Thyroid gland (tissue), 4 donors: ENCODE results near the gene SLC45A1. TPM values are rescaled to one million over a fixed set of nuclear protein-coding genes. Genes with fewer than 3 reads are reported as not detected.

Experiments
- DNase-seq, 2 donors: peaks; one replicate each; pipeline ENCODE4 v3.0.0-alpha.2; 2019
- H3K27ac ChIP-seq, 3 donors: fragments of 200-600 bp; sonication (generic); 1 replicate in 2 of 3; 2 replicates in 1 of 3; pipeline ENCODE4 v1.5.1; 2016 to 2019; ENCODE audit warnings: mild to moderate bottlenecking in 1 of 3, moderate library complexity in 1 of 3
- H3K27me3 ChIP-seq: fragments of 200-600 bp; sonication (generic); one replicate; pipeline ENCODE4 v1.5.1; 2019
- H3K36me3 ChIP-seq, 2 donors: fragments of 200-600 bp; sonication (generic); one replicate each; pipeline ENCODE4 v1.5.1; 2016 to 2019
- H3K4me1 ChIP-seq, 2 donors: fragments of 200-600 bp; sonication (generic); one replicate each; pipeline ENCODE4 v1.5.1; 2017 to 2019
- H3K4me3 ChIP-seq, 3 donors: fragments of 200-600 bp; sonication (generic); replicated peaks in 1 of 3; 1 replicate in 2 of 3; 2 replicates in 1 of 3; pipeline ENCODE4 v1.5.1; 2016; ENCODE audit warnings: mild to moderate bottlenecking in 1 of 3
- H3K9me3 ChIP-seq: fragments of 200-600 bp; sonication (generic); one replicate; pipeline ENCODE4 v1.5.1; 2017
- CTCF ChIP-seq, 6 experiments: fragments of 200-600 bp in 3 of 6; fragments of 450-650 bp in 3 of 6; sonication (generic) in 3 of 6; IDR thresholded peaks; one replicate each; pipeline ENCODE4 v1.5.1; 2016 to 2019; ENCODE audit warnings: antibody characterized with exemption in 6 of 6, mild to moderate bottlenecking in 2 of 6, inconsistent platforms in 1 of 6, moderate library complexity in 1 of 6
- POLR2A ChIP-seq, 2 donors: fragments of 450-650 bp; IDR thresholded peaks; one replicate each; pipeline ENCODE4 v1.6.1; 2017; ENCODE audit warnings: antibody characterized with exemption in 2 of 2, mild to moderate bottlenecking in 2 of 2, moderate library complexity in 1 of 2
- WGBS, 2 donors: methylation state at CpG; one replicate each; pipeline ENCODE4 v1.1.5; 2017; 5-methylcytosine and 5-hydroxymethylcytosine counted together
- intact Hi-C: fragments of 100-400 bp; cut with DNase I; formaldehyde crosslinking; loops from one replicate; pipeline ENCODE4 v1.15.1; 2023
- total RNA-seq, 4 donors: library from RNA; depleted of rRNA; stranded (reverse); fragments of >200 nt; gene quantifications; one replicate each; pipeline ENCODE4 v1.2.3, GENCODE V29; 2016

The SLC45A1 gene
- total RNA-seq, 4 donors from 2014 or later, result 1.6 to 4.8 (median 3.0) TPM

- DNase-seq, result no peak
- Histone ChIP-seq H3K27ac (peak overlapping the region in 1 of 3 donors; percentile 44), H3K4me3 (no peak overlapping the region), H3K9me3 (no peaks in the 10 kb centered on the region), H3K4me1 (peaks cover 0 to 8% of the 10 kb centered on the region in 2 donors), H3K27me3 (no peaks in the 10 kb centered on the region), H3K36me3 (no peaks in the 10 kb centered on the region)
- intact Hi-C loops, result no loop called here
- TF ChIP-seq CTCF (IDR thresholded peaks at IDR 0.05) (no peak), POLR2A (IDR thresholded peaks at IDR 0.05) (no peak)
- WGBS, 2 donors, result 70 to 76% methylated on average over 2 to 10 of the region's 11 CpGs
Measured at GRCh38 chr1:8343044-8343443, 25.1 kb downstream of the SLC45A1 start.

DNA sequence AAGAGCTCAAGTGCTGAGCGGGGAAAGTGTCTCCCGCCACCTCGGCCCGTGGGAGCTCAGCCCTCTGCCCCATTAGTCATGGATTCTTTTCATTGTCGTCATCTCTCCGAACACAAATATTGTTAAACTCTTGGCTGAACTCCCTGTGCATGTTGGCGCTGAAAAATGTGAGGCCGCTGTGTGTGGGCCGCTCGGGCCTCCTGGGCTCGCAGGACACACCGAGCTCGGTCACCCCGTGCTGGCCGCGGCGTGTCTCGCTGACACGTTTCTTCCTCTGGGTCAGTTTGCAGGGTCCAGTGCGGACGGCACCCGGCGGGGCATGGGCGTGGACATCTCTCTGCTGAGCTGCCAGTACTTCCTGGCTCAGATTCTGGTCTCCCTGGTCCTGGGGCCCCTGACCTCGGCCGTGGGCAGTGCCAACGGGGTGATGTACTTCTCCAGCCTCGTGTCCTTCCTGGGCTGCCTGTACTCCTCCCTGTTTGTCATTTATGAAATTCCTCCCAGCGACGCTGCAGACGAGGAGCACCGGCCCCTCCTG, 25.6 kb downstream of the SLC45A1 start:
- H3K27ac ChIP-seq, result peak overlapping the region in 1 of 3 donors; percentile 12
- no peaks in the 10 kb centered on the region for H3K9me3 ChIP-seq
- no peaks in the 10 kb centered on the region for H3K27me3 ChIP-seq
- H3K36me3 ChIP-seq, result no peaks in the 10 kb centered on the region
- TF ChIP-seq CTCF (IDR thresholded peaks at IDR 0.05) (no peak), POLR2A (IDR thresholded peaks at IDR 0.05) (no peak)
- WGBS, 2 donors, result 74% methylated on average over 32 of the region's 32 CpGs
- intact Hi-C loops, result no loop called here
- peaks cover 0 to 8% of the 10 kb centered on the region in 2 donors for H3K4me1 ChIP-seq
- no peak for DNase-seq
- no peak overlapping the region for H3K4me3 ChIP-seq

GRCh38 chr1:8344893-8345507, 27.1 kb downstream of the SLC45A1 start:
- WGBS, 2 donors, result 86 to 95% methylated on average over 9 to 10 of the region's 10 CpGs
- H3K9me3 ChIP-seq, result no peaks in the 10 kb centered on the region
- no peak for TF ChIP-seq CTCF (IDR thresholded peaks at IDR 0.05)
- DNase-seq, result no peak
- H3K4me3 ChIP-seq, result no peak overlapping the region
- intact Hi-C loops, result no loop called here
- no peaks in the 10 kb centered on the region for H3K27me3 ChIP-seq
- H3K4me1 ChIP-seq, result peaks cover 0 to 9% of the 10 kb centered on the region in 2 donors
- H3K36me3 ChIP-seq, result no peaks in the 10 kb centered on the region
- H3K27ac ChIP-seq, result no peak overlapping the region

GRCh38 chr1:8345621-8346415, 27.9 kb downstream of the SLC45A1 start:
- H3K4me1 ChIP-seq, result peaks cover 0 to 13% of the 10 kb centered on the region in 2 donors
- intact Hi-C loops, result no loop called here
- H3K27ac ChIP-seq, result no peak overlapping the region
- no peaks in the 10 kb centered on the region for H3K9me3 ChIP-seq
- no peak overlapping the region for H3K4me3 ChIP-seq
- H3K36me3 ChIP-seq, result no peaks in the 10 kb centered on the region
- TF ChIP-seq CTCF (IDR thresholded peaks at IDR 0.05) (no peak), POLR2A (IDR thresholded peaks at IDR 0.05) (no peak)
- no peaks in the 10 kb centered on the region for H3K27me3 ChIP-seq
- 86 to 95% methylated on average over 6 to 11 of the region's 18 CpGs for WGBS, 2 donors
- no peak for DNase-seq

- TF ChIP-seq CTCF (IDR thresholded peaks at IDR 0.05) (no peak), POLR2A (IDR thresholded peaks at IDR 0.05) (no peak)
- Histone ChIP-seq H3K27me3 (no peaks in the 10 kb centered on the region), H3K36me3 (peaks cover 0 to 5% of the 10 kb centered on the region in 2 donors), H3K4me1 (peaks cover 0 to 21% of the 10 kb centered on the region in 2 donors), H3K4me3 (no peak overlapping the region), H3K9me3 (no peaks in the 10 kb centered on the region), H3K27ac (no peak overlapping the region)
- intact Hi-C loops, result no loop called here
- WGBS, 2 donors, result 68 to 74% methylated on average over 10 to 13 of the region's 15 CpGs
- DNase-seq, result no peak
Measured at GRCh38 chr1:8347635-8348034, 29.7 kb downstream of the SLC45A1 start.
